GM23338 (cell line): ENCODE results near the gene ZNF148.

ENCODE experiments used
- CREB1 ChIP-seq: fragments of 250-450 bp; sonication (Bioruptor Pico); IDR thresholded peaks from 2 replicates; pipeline ENCODE4 v1.5.0; 2020; ENCODE audit warnings: low read depth, mild to moderate bottlenecking, moderate library complexity
- CTCF ChIP-seq, 2 experiments: fragments of 200-600 bp in 1 of 2; sonication (generic) in 1 of 2; conservative IDR thresholded peaks; 2 replicates each; pipeline versions ENCODE4 v1.5.1 to v1.6.1; 2016 to 2017; ENCODE audit warnings: antibody characterized with exemption in 2 of 2, low read depth in 2 of 2, mild to moderate bottlenecking in 2 of 2, moderate library complexity in 1 of 2
- EZH2 ChIP-seq: fragments of 200-600 bp; sonication (generic); IDR thresholded peaks from one replicate; pipeline ENCODE4 v1.8.0; 2017; ENCODE audit warnings: antibody characterized with exemption, mild to moderate bottlenecking, low read depth; ENCODE audit not compliant: unreplicated experiment
- EZH2phosphoT487 ChIP-seq: fragments of 200-600 bp; sonication (generic); IDR thresholded peaks from one replicate; pipeline ENCODE4 v1.8.1; 2018; ENCODE audit warnings: antibody characterized with exemption; ENCODE audit not compliant: unreplicated experiment
- JUNB ChIP-seq: IDR thresholded peaks from one replicate; pipeline ENCODE4 v1.6.1; 2016; ENCODE audit warnings: antibody characterized with exemption; ENCODE audit not compliant: unreplicated experiment
- NANOG ChIP-seq: IDR thresholded peaks from 2 replicates; pipeline ENCODE4 v1.6.1; 2016; ENCODE audit warnings: antibody characterized with exemption, borderline replicate concordance
- POLR2AphosphoS5 ChIP-seq: IDR thresholded peaks from 2 replicates; pipeline ENCODE4 v1.6.1; 2016; ENCODE audit warnings: antibody characterized with exemption, low read depth
- REST ChIP-seq: IDR thresholded peaks from one replicate; pipeline ENCODE4 v1.6.1; 2018; ENCODE audit warnings: antibody characterized with exemption; ENCODE audit not compliant: unreplicated experiment
- ZNF114 ChIP-seq: fragments of 250-450 bp; sonication (Bioruptor Pico); IDR thresholded peaks from 2 replicates; pipeline ENCODE4 v1.5.0; 2020; ENCODE audit warnings: mild to moderate bottlenecking, moderate library complexity
- ZNF462 ChIP-seq: fragments of 250-450 bp; sonication (Bioruptor Pico); IDR thresholded peaks from 2 replicates; pipeline ENCODE4 v1.5.0; 2020; ENCODE audit warnings: mild to moderate bottlenecking, moderate library complexity

GRCh38 chr3:125257536-125257935 lies 117.6 kb downstream of the ZNF148 start:
- TF ChIP-seq POLR2AphosphoS5 (no peak), CTCF (conservative IDR thresholded peaks at IDR 0.05; ENCODE audit: low read depth in 2 of 2) (no peak), REST (no peak), EZH2 (no peak), ZNF462 (CRISPR knock-in tag) (no peak), ZNF114 (CRISPR knock-in tag) (no peak), EZH2phosphoT487 (no peak), NANOG (no peak), CREB1 (CRISPR knock-in tag) (no peak), JUNB (no peak)
